ENCODE measurements around the gene FBXO30.

GRCh38 chr6:145841668-145842067, 27.1 kb upstream of the FBXO30 start:
- TF ChIP-seq EZH2 (IDR thresholded peaks at IDR 0.05; ENCODE audit: insufficient read depth, poor library complexity, severe bottlenecking) (no peak), EZH2phosphoT487 (IDR thresholded peaks at IDR 0.05; ENCODE audit: insufficient read depth, low read depth) (no peak)
